ENCODE results near the gene CFAP20DC.
"Not testable (repeated sequence)": the region's sequence is repeated elsewhere in the genome, so short reads cannot be mapped to it uniquely, and the experiment has no call there.

CFAP20DC gene

GRCh38 chr3:58999774-59000160, 50.1 kb downstream of the CFAP20DC start:
- no peak for FAIRE-seq
- TF ChIP-seq POLR2A (IDR thresholded peaks at IDR 0.05; ENCODE audit: low read depth, low read length), result no peak
- DNase-seq (ENCODE audit: insufficient read length, low spot score), result no peak

GRCh38 chr3:58999134-58999773, 50.6 kb downstream of the CFAP20DC start:
- no peak for DNase-seq (ENCODE audit: insufficient read length, low spot score)
- no peak for TF ChIP-seq POLR2A (IDR thresholded peaks at IDR 0.05; ENCODE audit: low read depth, low read length)
- FAIRE-seq, result no peak

- no peak for TF ChIP-seq POLR2A (IDR thresholded peaks at IDR 0.05; ENCODE audit: low read depth, low read length)
- peak; percentile 72 for DNase-seq (ENCODE audit: insufficient read length, low spot score)
- FAIRE-seq, result peak; percentile 99
Measured at GRCh38 chr3:58998476-58999117, 51.2 kb downstream of the CFAP20DC start.

- no peak for TF ChIP-seq POLR2A (IDR thresholded peaks at IDR 0.05; ENCODE audit: low read depth, low read length)
- no peak for FAIRE-seq
- no peak for DNase-seq (ENCODE audit: insufficient read length, low spot score)
Measured at GRCh38 chr3:58996730-58997129, 53.1 kb downstream of the CFAP20DC start.

- DNase-seq (ENCODE audit: insufficient read length, low spot score) (peak; percentile 12), FAIRE-seq (peak; percentile 88)
- no peak for TF ChIP-seq POLR2A (IDR thresholded peaks at IDR 0.05; ENCODE audit: low read depth, low read length)
Measured at GRCh38 chr3:58994746-58995330, 55.0 kb downstream of the CFAP20DC start.

- no peak for FAIRE-seq
- DNase-seq (ENCODE audit: insufficient read length, low spot score), result no peak
- TF ChIP-seq POLR2A (IDR thresholded peaks at IDR 0.05; ENCODE audit: low read depth, low read length), result no peak
Measured at GRCh38 chr3:58993547-58993946, 56.3 kb downstream of the CFAP20DC start.

- no peak for FAIRE-seq
- no peak for DNase-seq (ENCODE audit: insufficient read length, low spot score)
- no peak for TF ChIP-seq POLR2A (IDR thresholded peaks at IDR 0.05; ENCODE audit: low read depth, low read length)
Measured at GRCh38 chr3:58991623-58992022, 58.2 kb downstream of the CFAP20DC start.

- no peak for DNase-seq (ENCODE audit: insufficient read length, low spot score)
- no peak for FAIRE-seq
- TF ChIP-seq POLR2A (IDR thresholded peaks at IDR 0.05; ENCODE audit: low read depth, low read length), result no peak
Measured at GRCh38 chr3:58991026-58991425, 58.8 kb downstream of the CFAP20DC start.

- TF ChIP-seq POLR2A (IDR thresholded peaks at IDR 0.05; ENCODE audit: low read depth, low read length), result no peak
- DNase-seq (ENCODE audit: insufficient read length, low spot score) (no peak), FAIRE-seq (no peak)
Measured at GRCh38 chr3:58989955-58990354, 59.9 kb downstream of the CFAP20DC start.

- no peak for TF ChIP-seq POLR2A (IDR thresholded peaks at IDR 0.05; ENCODE audit: low read depth, low read length)
- no peak for DNase-seq (ENCODE audit: insufficient read length, low spot score)
- FAIRE-seq, result no peak
Measured at GRCh38 chr3:58989163-58989562, 60.7 kb downstream of the CFAP20DC start.

- DNase-seq (ENCODE audit: insufficient read length, low spot score) (no peak), FAIRE-seq (no peak)
- no peak for TF ChIP-seq POLR2A (IDR thresholded peaks at IDR 0.05; ENCODE audit: low read depth, low read length)
Measured at GRCh38 chr3:58988041-58988440, 61.8 kb downstream of the CFAP20DC start.

GRCh38 chr3:58986654-58987053, 63.2 kb downstream of the CFAP20DC start:
- DNase-seq (ENCODE audit: insufficient read length, low spot score), result no peak
- no peak for TF ChIP-seq POLR2A (IDR thresholded peaks at IDR 0.05; ENCODE audit: low read depth, low read length)
- FAIRE-seq, result no peak

GRCh38 chr3:58979840-58980239, 70.0 kb downstream of the CFAP20DC start:
- no peak for TF ChIP-seq POLR2A (IDR thresholded peaks at IDR 0.05; ENCODE audit: low read depth, low read length)
- no peak for FAIRE-seq
- no peak for DNase-seq (ENCODE audit: insufficient read length, low spot score)

- no peak for TF ChIP-seq POLR2A (IDR thresholded peaks at IDR 0.05; ENCODE audit: low read depth, low read length)
- FAIRE-seq, result no peak
- DNase-seq (ENCODE audit: insufficient read length, low spot score), result no peak
Measured at GRCh38 chr3:58973796-58974195, 76.0 kb downstream of the CFAP20DC start.

GRCh38 chr3:58967866-58968265, 82.0 kb downstream of the CFAP20DC start:
- not testable (repeated sequence) for DNase-seq (ENCODE audit: insufficient read length, low spot score); FAIRE-seq

All from H54 (cell line).